ENCODE data around the gene TCEAL3.

Gene TCEAL3

DNA sequence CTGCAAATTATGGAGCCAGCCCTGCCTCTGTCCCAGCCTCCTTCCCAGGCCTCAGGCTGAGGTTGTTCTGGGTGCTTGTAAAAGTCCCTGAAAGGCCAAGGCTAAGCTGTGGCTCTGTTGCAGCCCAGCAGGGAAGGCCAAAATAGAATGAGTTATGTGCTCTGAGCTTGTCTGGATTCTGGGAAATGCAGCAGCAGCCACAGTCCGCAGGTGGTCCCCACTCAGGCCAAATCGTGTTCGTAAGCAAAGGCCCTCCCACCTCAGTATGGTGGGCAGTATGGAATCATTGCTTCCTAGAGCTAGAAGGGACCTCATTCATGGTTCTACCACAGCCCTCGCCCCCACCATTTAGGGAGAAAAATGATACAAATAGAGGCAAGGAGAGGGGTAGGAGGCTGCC is 16.3 kb downstream of the TCEAL3 start:
- H3K4me3 ChIP-seq (replicated peaks; ENCODE audit: low read depth, low read length): no peak overlapping the region
- TF ChIP-seq, protein P1, sequence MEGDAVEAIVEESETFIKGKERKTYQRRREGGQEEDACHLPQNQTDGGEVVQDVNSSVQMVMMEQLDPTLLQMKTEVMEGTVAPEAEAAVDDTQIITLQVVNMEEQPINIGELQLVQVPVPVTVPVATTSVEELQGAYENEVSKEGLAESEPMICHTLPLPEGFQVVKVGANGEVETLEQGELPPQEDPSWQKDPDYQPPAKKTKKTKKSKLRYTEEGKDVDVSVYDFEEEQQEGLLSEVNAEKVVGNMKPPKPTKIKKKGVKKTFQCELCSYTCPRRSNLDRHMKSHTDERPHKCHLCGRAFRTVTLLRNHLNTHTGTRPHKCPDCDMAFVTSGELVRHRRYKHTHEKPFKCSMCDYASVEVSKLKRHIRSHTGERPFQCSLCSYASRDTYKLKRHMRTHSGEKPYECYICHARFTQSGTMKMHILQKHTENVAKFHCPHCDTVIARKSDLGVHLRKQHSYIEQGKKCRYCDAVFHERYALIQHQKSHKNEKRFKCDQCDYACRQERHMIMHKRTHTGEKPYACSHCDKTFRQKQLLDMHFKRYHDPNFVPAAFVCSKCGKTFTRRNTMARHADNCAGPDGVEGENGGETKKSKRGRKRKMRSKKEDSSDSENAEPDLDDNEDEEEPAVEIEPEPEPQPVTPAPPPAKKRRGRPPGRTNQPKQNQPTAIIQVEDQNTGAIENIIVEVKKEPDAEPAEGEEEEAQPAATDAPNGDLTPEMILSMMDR (IDR thresholded peaks at IDR 0.05; ENCODE audit: low read length, missing control alignments): no peak
- no peak for DNase-seq (ENCODE audit: low read depth)

DNA sequence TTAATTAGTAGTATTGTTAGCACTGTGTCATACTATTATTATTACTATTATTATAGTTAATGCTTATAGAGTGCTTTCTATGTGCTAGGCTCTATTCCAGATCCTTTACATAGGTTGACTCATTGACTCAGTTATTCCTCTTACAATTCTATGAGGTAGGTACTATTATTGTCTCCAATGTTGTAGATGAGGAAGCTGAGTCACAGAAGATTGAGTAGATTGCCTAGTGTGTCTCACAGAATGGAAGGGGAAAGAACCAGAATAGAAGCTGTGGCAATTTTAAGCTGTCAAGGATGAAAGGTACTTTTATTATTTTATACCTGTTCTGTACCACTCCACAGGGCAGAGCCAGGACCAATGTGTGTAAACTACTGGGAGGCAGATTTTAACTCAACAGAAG is 19.1 kb downstream of the TCEAL3 start:
- peak; percentile 46 for DNase-seq (ENCODE audit: low read depth)
- no peak overlapping the region for H3K4me3 ChIP-seq (replicated peaks; ENCODE audit: low read depth, low read length)
- TF ChIP-seq, protein P1 (IDR thresholded peaks at IDR 0.05; ENCODE audit: low read length, missing control alignments): no peak

GRCh38 chrX:103628386-103629317 is 20.9 kb downstream of the TCEAL3 start, which contains the start of gene TCEAL1:
Gene TCEAL1 (plus strand): TSS chrX:103628975. CDS start chrX:103629917, 942 bp downstream.
- DNase-seq (ENCODE audit: low read depth): peak; percentile 36
- TF ChIP-seq, protein P1 (IDR thresholded peaks at IDR 0.05; ENCODE audit: low read length, missing control alignments): no peak
- H3K4me3 ChIP-seq (replicated peaks; ENCODE audit: low read depth, low read length): peak within 1 kb of the TSS; percentile 66

GRCh38 chrX:103629318-103630170 is 21.8 kb downstream of the TCEAL3 start:
- DNase-seq (ENCODE audit: low read depth): peak; percentile 64
- peak overlapping the region; percentile 66 for H3K4me3 ChIP-seq (replicated peaks; ENCODE audit: low read depth, low read length)
- TF ChIP-seq, protein P1 (IDR thresholded peaks at IDR 0.05; ENCODE audit: low read length, missing control alignments): peak; percentile 52

- TF ChIP-seq, protein P1 (IDR thresholded peaks at IDR 0.05; ENCODE audit: low read length, missing control alignments): no peak
- no peak for DNase-seq (ENCODE audit: low read depth)
- H3K4me3 ChIP-seq (replicated peaks; ENCODE audit: low read depth, low read length): peak overlapping the region; percentile 66
Measured at GRCh38 chrX:103630171-103630511, 22.4 kb downstream of the TCEAL3 start.

DNA sequence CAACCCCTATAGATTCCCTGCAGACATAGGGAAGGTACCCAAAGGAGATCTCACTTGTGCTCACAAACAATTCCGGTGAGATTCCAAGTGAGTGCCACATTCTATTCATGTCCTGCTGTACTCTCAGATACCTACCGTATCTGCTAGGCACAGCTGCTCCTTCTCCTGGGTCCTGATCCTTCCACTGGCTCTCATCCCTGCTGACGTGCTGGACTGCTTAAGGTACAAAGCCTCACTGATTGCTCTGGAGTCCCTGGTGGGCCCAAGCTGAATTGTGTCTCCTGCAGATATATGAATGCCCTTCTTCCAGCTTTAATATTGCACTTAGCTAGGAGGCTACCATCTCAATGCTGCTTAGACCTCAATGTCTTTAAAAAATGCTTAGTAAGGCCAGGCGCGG is 23.4 kb downstream of the TCEAL3 start:
- H3K4me3 ChIP-seq (replicated peaks; ENCODE audit: low read depth, low read length): peak overlapping the region; percentile 66
- TF ChIP-seq, protein P1 (IDR thresholded peaks at IDR 0.05; ENCODE audit: low read length, missing control alignments): no peak
- DNase-seq (ENCODE audit: low read depth): no peak

All from fibroblast of pulmonary artery (primary cell).